ENCODE results near the gene CDKL2.
"Not testable (repeated sequence)": the region's sequence is repeated elsewhere in the genome, so short reads cannot be mapped to it uniquely, and the experiment has no call there.

CDKL2 gene

DNA sequence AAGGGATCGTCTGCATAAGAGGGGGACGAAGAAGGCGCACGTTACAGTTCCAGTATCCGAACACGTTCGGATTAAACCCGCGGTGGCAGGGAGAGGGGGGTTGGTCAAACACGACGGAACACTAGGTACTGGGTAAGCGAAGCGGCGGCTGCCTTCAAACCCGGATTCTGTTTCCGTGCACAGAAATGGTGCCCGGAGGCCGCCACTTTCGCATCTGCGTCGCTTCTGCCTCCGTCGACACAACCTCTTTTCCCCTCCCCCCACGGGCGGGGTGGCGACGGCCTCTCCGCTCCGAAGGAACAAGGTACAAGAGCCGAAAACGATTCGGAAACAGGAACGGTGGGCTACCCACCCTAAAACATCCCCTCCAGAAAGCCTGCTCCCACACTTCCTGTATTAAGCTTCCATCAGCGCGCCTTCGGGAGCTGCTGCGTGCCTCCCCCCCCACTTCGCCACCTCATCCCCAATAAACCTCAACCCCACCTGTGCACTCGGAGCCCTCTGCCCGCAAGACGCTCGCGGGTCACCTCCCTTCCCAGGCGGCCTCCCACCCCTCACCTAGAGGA lies 42.2 kb upstream of the CDKL2 start:
- ChIA-PET CTCF (no interaction called here), POLR2A (interaction anchor here (1.6 to 4.8 kb wide), 3 partner anchors 13 to 54 kb away, joined by 3 to 29 read pairs (median 6); partner anchors contain the start of gene USO1)
- DNase-seq (ENCODE audit: extremely low spot score), result peak; percentile 55
- TF ChIP-seq FOXK2 (IDR thresholded peaks at IDR 0.05), result no peak
- TF ChIP-seq CTBP1 (IDR thresholded peaks at IDR 0.05; ENCODE audit: borderline replicate concordance), result no peak
- no peak for TF ChIP-seq ZNF384 (IDR thresholded peaks at IDR 0.05)
- TF ChIP-seq SP1 (IDR thresholded peaks at IDR 0.05), result no peak
- TF ChIP-seq SUZ12 (IDR thresholded peaks at IDR 0.05), result no peak
- no peak for TF ChIP-seq ELF4 (IDR thresholded peaks at IDR 0.05)
- TF ChIP-seq BHLHE40 (IDR thresholded peaks at IDR 0.05; ENCODE audit: borderline replicate concordance), result no peak
- no peak for TF ChIP-seq FOXM1 (IDR thresholded peaks at IDR 0.05; ENCODE audit: borderline replicate concordance)
- TF ChIP-seq ARNT (IDR thresholded peaks at IDR 0.05), result no peak
- no peak; the same call in none of the 2 replicates for TF ChIP-seq L3MBTL2 (conservative IDR thresholded peaks at IDR 0.05)
- TF ChIP-seq NFRKB (IDR thresholded peaks at IDR 0.05), result no peak
- no peak for TF ChIP-seq FOXA1 (IDR thresholded peaks at IDR 0.05)
- TF ChIP-seq HDGF (IDR thresholded peaks at IDR 0.05; ENCODE audit: borderline replicate concordance), result no peak
- no peak for TF ChIP-seq PKNOX1 (IDR thresholded peaks at IDR 0.05)
- TF ChIP-seq TARDBP (IDR thresholded peaks at IDR 0.05), result no peak
- TF ChIP-seq LEF1 (IDR thresholded peaks at IDR 0.05; ENCODE audit: borderline replicate concordance), result no peak

DNA sequence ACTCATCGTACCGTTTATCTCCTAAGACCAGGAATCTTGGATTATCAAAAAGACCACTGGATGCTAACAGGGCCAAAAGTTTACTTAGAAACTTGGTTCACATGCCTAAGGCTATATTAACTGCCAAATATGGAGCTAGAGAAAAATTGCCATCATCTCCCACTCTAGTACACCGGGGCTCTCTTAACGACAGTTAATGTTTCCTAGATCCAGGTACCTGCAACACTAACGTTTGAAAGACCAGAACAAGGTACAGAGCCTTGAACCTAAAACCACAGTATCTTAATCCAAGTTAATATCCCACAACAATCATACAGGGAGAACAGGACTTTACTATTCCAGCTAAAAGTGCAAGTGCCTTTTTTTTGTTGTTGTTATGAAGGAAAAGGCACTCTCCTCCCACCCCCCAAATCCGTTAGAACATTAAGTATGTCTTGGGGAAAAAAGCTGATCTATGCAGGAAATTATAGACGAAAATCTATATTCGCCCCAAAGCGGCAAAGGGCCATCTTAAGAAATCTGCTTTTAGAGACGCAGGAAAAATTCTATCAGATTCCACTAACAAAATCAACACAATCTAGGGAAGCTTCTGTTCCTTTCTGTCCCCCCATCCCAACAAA lies 41.6 kb upstream of the CDKL2 start:
- no peak for DNase-seq (ENCODE audit: extremely low spot score)
- no peak for TF ChIP-seq SP1 (IDR thresholded peaks at IDR 0.05)
- no peak for TF ChIP-seq L3MBTL2 (conservative IDR thresholded peaks at IDR 0.05)
- no peak for TF ChIP-seq TARDBP (IDR thresholded peaks at IDR 0.05)
- TF ChIP-seq BHLHE40 (IDR thresholded peaks at IDR 0.05; ENCODE audit: borderline replicate concordance), result no peak
- no peak for TF ChIP-seq PKNOX1 (IDR thresholded peaks at IDR 0.05)
- no peak for TF ChIP-seq FOXA1 (IDR thresholded peaks at IDR 0.05)
- TF ChIP-seq CTBP1 (IDR thresholded peaks at IDR 0.05; ENCODE audit: borderline replicate concordance), result no peak
- no peak for TF ChIP-seq NFRKB (IDR thresholded peaks at IDR 0.05)
- TF ChIP-seq LEF1 (IDR thresholded peaks at IDR 0.05; ENCODE audit: borderline replicate concordance), result no peak
- TF ChIP-seq ZNF384 (IDR thresholded peaks at IDR 0.05), result no peak
- TF ChIP-seq FOXK2 (IDR thresholded peaks at IDR 0.05), result no peak
- TF ChIP-seq HDGF (IDR thresholded peaks at IDR 0.05; ENCODE audit: borderline replicate concordance), result no peak
- TF ChIP-seq ARNT (IDR thresholded peaks at IDR 0.05), result no peak
- ChIA-PET POLR2A (interaction anchor here (1.6 to 4.8 kb wide), 2 partner anchors 52 to 53 kb away, joined by 3 to 29 read pairs; partner anchors contain the start of gene USO1), CTCF (no interaction called here)

DNA sequence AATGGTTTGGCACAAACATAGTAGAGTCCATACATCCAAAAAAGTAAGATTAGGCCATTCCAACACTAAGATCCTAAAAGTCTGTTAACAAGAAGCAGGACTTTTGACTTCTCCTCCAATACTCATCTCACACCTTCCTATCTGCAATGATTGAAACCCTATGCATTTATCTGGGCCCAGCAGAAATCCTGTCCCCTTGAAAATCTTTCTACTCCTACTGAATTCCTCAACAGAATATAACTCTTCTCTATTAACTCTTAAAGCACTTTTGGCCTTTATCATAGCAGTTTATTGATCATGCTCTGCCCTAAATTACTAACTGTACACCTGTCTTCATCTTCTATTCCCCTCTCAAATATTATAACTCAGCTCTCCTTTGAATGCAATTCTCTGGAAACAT lies 38.3 kb upstream of the CDKL2 start:
- ChIA-PET CTCF (interaction anchor here (0.6 kb wide), 1 partner anchor 8 kb away, joined by 3 read pairs; no protein-coding TSS in a partner anchor), POLR2A (interaction anchor here (1.7 kb wide), 1 partner anchor 55 kb away, joined by 4 read pairs; the partner anchor contains the start of gene USO1)
- DNase-seq (ENCODE audit: extremely low spot score), result no peak
- no peak for TF ChIP-seq PKNOX1 (IDR thresholded peaks at IDR 0.05)
- TF ChIP-seq CTBP1 (IDR thresholded peaks at IDR 0.05; ENCODE audit: borderline replicate concordance), result no peak
- no peak for TF ChIP-seq ZNF384 (IDR thresholded peaks at IDR 0.05)
- no peak for TF ChIP-seq TARDBP (IDR thresholded peaks at IDR 0.05)
- TF ChIP-seq SP1 (IDR thresholded peaks at IDR 0.05), result no peak
- TF ChIP-seq SUZ12 (IDR thresholded peaks at IDR 0.05), result no peak
- no peak for TF ChIP-seq FOXK2 (IDR thresholded peaks at IDR 0.05)
- TF ChIP-seq NFRKB (IDR thresholded peaks at IDR 0.05), result no peak
- no peak for TF ChIP-seq FOXM1 (IDR thresholded peaks at IDR 0.05; ENCODE audit: borderline replicate concordance)
- no peak for TF ChIP-seq BHLHE40 (IDR thresholded peaks at IDR 0.05; ENCODE audit: borderline replicate concordance)
- no peak for TF ChIP-seq HDGF (IDR thresholded peaks at IDR 0.05; ENCODE audit: borderline replicate concordance)

GRCh38 chr4:75667636-75668035 lies 37.3 kb upstream of the CDKL2 start:
- DNase-seq (ENCODE audit: extremely low spot score); CTCF ChIA-PET: not testable (repeated sequence)
- POLR2A ChIA-PET, result interaction anchor here (1.7 kb wide), 1 partner anchor 56 kb away, joined by 4 read pairs; the partner anchor contains the start of gene USO1

- ChIA-PET CTCF (no interaction called here), POLR2A (interaction anchor here (2.4 kb wide), 1 partner anchor 58 kb away, joined by 6 read pairs; the partner anchor contains the start of gene USO1)
- DNase-seq (ENCODE audit: extremely low spot score), result no peak
- TF ChIP-seq BHLHE40 (IDR thresholded peaks at IDR 0.05; ENCODE audit: borderline replicate concordance), result no peak
- no peak for TF ChIP-seq HDGF (IDR thresholded peaks at IDR 0.05; ENCODE audit: borderline replicate concordance)
- no peak for TF ChIP-seq L3MBTL2 (conservative IDR thresholded peaks at IDR 0.05)
- TF ChIP-seq ELF4 (IDR thresholded peaks at IDR 0.05), result no peak
- no peak for TF ChIP-seq PKNOX1 (IDR thresholded peaks at IDR 0.05)
- TF ChIP-seq ZNF384 (IDR thresholded peaks at IDR 0.05), result no peak
- TF ChIP-seq LEF1 (IDR thresholded peaks at IDR 0.05; ENCODE audit: borderline replicate concordance), result no peak
- no peak for TF ChIP-seq SP1 (IDR thresholded peaks at IDR 0.05)
- no peak for TF ChIP-seq SUZ12 (IDR thresholded peaks at IDR 0.05)
- TF ChIP-seq FOXA1 (IDR thresholded peaks at IDR 0.05), result no peak
- no peak for TF ChIP-seq FOXM1 (IDR thresholded peaks at IDR 0.05; ENCODE audit: borderline replicate concordance)
- no peak for TF ChIP-seq CTBP1 (IDR thresholded peaks at IDR 0.05; ENCODE audit: borderline replicate concordance)
- TF ChIP-seq NFRKB (IDR thresholded peaks at IDR 0.05), result no peak
- no peak for TF ChIP-seq ARNT (IDR thresholded peaks at IDR 0.05)
- TF ChIP-seq FOXK2 (IDR thresholded peaks at IDR 0.05), result no peak
- no peak for TF ChIP-seq TARDBP (IDR thresholded peaks at IDR 0.05)
These were observed 36.0 kb upstream of the CDKL2 start for GRCh38 chr4:75666299-75666698.

DNA sequence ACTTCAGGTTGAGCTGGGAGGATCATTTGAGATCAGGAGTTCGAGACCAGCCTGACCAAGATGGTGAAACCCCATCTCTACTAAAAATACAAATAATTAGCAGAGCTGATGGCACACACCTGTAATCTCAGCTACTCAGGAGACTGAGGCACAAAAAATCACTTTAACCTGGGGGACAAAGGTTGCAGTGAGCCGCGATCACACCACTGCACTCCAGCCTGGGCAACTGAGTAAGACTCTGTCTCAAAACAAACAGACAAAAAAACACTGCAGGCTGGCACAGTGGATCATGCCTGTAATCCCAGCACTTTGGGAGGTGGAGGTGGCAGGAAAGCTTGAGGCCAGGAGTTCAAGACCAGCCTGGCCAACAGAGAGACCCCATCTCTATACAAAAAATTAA lies 34.3 kb upstream of the CDKL2 start:
- POLR2A ChIA-PET, result interaction anchor here (0.9 to 2.4 kb wide), 2 partner anchors 10 to 60 kb away, joined by 3 to 6 read pairs; partner anchors contain the start of gene USO1
- CTCF ChIA-PET, result interaction anchor here (0.7 kb wide), 1 partner anchor 9 kb away, joined by 3 read pairs; the partner anchor contains the start of gene G3BP2
- DNase-seq (ENCODE audit: extremely low spot score), result not testable (repeated sequence)
